Thyroid gland (tissue), 4 donors: ENCODE results near the gene PCNX1. TPM values are rescaled to one million over a fixed set of nuclear protein-coding genes. Genes with fewer than 3 reads are reported as not detected.

Source experiments
- DNase-seq, 2 donors: peaks; one replicate each; pipeline ENCODE4 v3.0.0-alpha.2; 2019
- H3K27ac ChIP-seq, 3 donors: fragments of 200-600 bp; sonication (generic); 1 replicate in 2 of 3; 2 replicates in 1 of 3; pipeline ENCODE4 v1.5.1; 2016 to 2019; ENCODE audit warnings: mild to moderate bottlenecking in 1 of 3, moderate library complexity in 1 of 3
- H3K27me3 ChIP-seq: fragments of 200-600 bp; sonication (generic); one replicate; pipeline ENCODE4 v1.5.1; 2019
- H3K36me3 ChIP-seq, 2 donors: fragments of 200-600 bp; sonication (generic); one replicate each; pipeline ENCODE4 v1.5.1; 2016 to 2019
- H3K4me1 ChIP-seq, 2 donors: fragments of 200-600 bp; sonication (generic); one replicate each; pipeline ENCODE4 v1.5.1; 2017 to 2019
- H3K4me3 ChIP-seq, 3 donors: fragments of 200-600 bp; sonication (generic); replicated peaks in 1 of 3; 1 replicate in 2 of 3; 2 replicates in 1 of 3; pipeline ENCODE4 v1.5.1; 2016; ENCODE audit warnings: mild to moderate bottlenecking in 1 of 3
- H3K9me3 ChIP-seq: fragments of 200-600 bp; sonication (generic); one replicate; pipeline ENCODE4 v1.5.1; 2017
- POLR2A ChIP-seq, 2 donors: fragments of 450-650 bp; IDR thresholded peaks; one replicate each; pipeline ENCODE4 v1.6.1; 2017; ENCODE audit warnings: antibody characterized with exemption in 2 of 2, mild to moderate bottlenecking in 2 of 2, moderate library complexity in 1 of 2
- WGBS, 2 donors: methylation state at CpG; one replicate each; pipeline ENCODE4 v1.1.5; 2017; 5-methylcytosine and 5-hydroxymethylcytosine counted together
- intact Hi-C: fragments of 100-400 bp; cut with DNase I; formaldehyde crosslinking; loops from one replicate; pipeline ENCODE4 v1.15.1; 2023
- total RNA-seq, 4 donors: library from RNA; depleted of rRNA; stranded (reverse); fragments of >200 nt; gene quantifications; one replicate each; pipeline ENCODE4 v1.2.3, GENCODE V29; 2016
- TF ChIP-seq, protein P1 (sequence below), 6 experiments: fragments of 200-600 bp in 3 of 6; fragments of 450-650 bp in 3 of 6; sonication (generic) in 3 of 6; IDR thresholded peaks; one replicate each; pipeline ENCODE4 v1.5.1; 2016 to 2019; ENCODE audit warnings: antibody characterized with exemption in 6 of 6, mild to moderate bottlenecking in 2 of 6, inconsistent platforms in 1 of 6, moderate library complexity in 1 of 6

The PCNX1 gene
- total RNA-seq, 4 donors from 2014 or later: 43.8 to 78.5 (median 69.7) TPM

DNA sequence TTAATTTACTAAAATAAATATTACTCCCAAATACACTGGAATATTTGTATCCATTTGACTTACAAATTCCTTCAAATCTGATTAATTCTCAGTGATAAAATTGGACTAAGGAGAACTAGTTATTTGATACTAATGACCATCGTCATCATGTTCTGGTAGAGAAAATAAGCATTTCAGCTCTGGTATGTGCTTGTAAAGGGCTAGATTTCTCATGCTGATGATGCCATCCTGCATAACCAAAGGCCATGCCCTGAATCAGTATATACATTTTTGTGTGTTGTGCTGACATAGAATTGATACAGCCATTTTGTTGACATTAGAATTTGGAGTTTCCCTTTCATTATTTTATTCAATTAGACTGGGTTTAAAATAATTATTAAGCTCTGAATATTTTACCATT lies 148.9 kb downstream of the PCNX1 start:
- H3K4me3 ChIP-seq: no peak overlapping the region
- intact Hi-C loops: no loop called here
- no peak for TF ChIP-seq POLR2A (IDR thresholded peaks at IDR 0.05)
- TF ChIP-seq, protein P1, sequence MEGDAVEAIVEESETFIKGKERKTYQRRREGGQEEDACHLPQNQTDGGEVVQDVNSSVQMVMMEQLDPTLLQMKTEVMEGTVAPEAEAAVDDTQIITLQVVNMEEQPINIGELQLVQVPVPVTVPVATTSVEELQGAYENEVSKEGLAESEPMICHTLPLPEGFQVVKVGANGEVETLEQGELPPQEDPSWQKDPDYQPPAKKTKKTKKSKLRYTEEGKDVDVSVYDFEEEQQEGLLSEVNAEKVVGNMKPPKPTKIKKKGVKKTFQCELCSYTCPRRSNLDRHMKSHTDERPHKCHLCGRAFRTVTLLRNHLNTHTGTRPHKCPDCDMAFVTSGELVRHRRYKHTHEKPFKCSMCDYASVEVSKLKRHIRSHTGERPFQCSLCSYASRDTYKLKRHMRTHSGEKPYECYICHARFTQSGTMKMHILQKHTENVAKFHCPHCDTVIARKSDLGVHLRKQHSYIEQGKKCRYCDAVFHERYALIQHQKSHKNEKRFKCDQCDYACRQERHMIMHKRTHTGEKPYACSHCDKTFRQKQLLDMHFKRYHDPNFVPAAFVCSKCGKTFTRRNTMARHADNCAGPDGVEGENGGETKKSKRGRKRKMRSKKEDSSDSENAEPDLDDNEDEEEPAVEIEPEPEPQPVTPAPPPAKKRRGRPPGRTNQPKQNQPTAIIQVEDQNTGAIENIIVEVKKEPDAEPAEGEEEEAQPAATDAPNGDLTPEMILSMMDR (IDR thresholded peaks at IDR 0.05): no peak
- H3K9me3 ChIP-seq: no peaks in the 10 kb centered on the region
- 94 to 97% methylated on average over 1 of the region's 1 CpG for WGBS, 2 donors
- no peak overlapping the region for H3K27ac ChIP-seq
- no peak for DNase-seq
- no peaks in the 10 kb centered on the region for H3K4me1 ChIP-seq
- no peaks in the 10 kb centered on the region for H3K27me3 ChIP-seq
- H3K36me3 ChIP-seq: peaks cover 8 to 29% of the 10 kb centered on the region in 2 donors

DNA sequence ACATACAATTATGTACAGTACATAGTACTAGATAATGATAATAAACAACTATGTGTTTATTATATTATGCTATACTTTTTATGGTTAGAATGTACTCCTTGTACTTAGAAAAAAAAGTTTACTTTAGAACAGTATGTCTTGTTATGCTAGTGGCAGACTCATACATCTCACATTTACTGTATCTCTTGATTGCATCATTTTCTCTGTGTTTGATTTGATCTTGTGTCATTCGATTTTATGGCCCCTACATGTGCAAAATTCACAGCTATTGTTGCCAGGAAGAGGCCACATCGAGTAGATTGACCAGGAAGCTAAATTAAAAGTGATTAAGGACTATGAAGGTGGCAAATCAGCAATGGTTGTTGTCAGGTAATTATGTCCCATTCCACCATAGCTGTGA lies 153.0 kb downstream of the PCNX1 start:
- peaks cover 15 to 19% of the 10 kb centered on the region in 2 donors for H3K36me3 ChIP-seq
- no peak overlapping the region for H3K27ac ChIP-seq
- WGBS, 2 donors: 88 to 89% methylated on average over 2 of the region's 2 CpGs
- no peak for DNase-seq
- no peak overlapping the region for H3K4me3 ChIP-seq
- no peaks in the 10 kb centered on the region for H3K9me3 ChIP-seq
- TF ChIP-seq POLR2A (IDR thresholded peaks at IDR 0.05): no peak
- TF ChIP-seq, protein P1 (IDR thresholded peaks at IDR 0.05): no peak
- no peaks in the 10 kb centered on the region for H3K4me1 ChIP-seq
- H3K27me3 ChIP-seq: no peaks in the 10 kb centered on the region
- intact Hi-C loops: no loop called here

GRCh38 chr14:71060825-71061455 lies 153.7 kb downstream of the PCNX1 start:
- TF ChIP-seq POLR2A (IDR thresholded peaks at IDR 0.05): no peak
- TF ChIP-seq, protein P1 (IDR thresholded peaks at IDR 0.05): no peak
- Histone ChIP-seq H3K27me3 (no peaks in the 10 kb centered on the region), H3K27ac (no peak overlapping the region), H3K36me3 (peaks cover 15 to 19% of the 10 kb centered on the region in 2 donors), H3K4me3 (no peak overlapping the region), H3K4me1 (no peaks in the 10 kb centered on the region), H3K9me3 (no peaks in the 10 kb centered on the region)
- intact Hi-C loops: no loop called here
- no peak for DNase-seq
- WGBS, 2 donors: 85 to 88% methylated on average over 2 of the region's 2 CpGs

- intact Hi-C loops: no loop called here
- Histone ChIP-seq H3K4me1 (no peaks in the 10 kb centered on the region), H3K9me3 (no peaks in the 10 kb centered on the region), H3K4me3 (no peak overlapping the region), H3K27ac (no peak overlapping the region), H3K27me3 (no peaks in the 10 kb centered on the region), H3K36me3 (peaks cover 15 to 19% of the 10 kb centered on the region in 2 donors)
- no peak for DNase-seq
- no peak for TF ChIP-seq POLR2A (IDR thresholded peaks at IDR 0.05)
- TF ChIP-seq, protein P1 (IDR thresholded peaks at IDR 0.05): no peak
- 100% methylated on average over 1 of the region's 1 CpG for WGBS, 2 donors
Measured at GRCh38 chr14:71061458-71061857, 154.2 kb downstream of the PCNX1 start.

- intact Hi-C loops: no loop called here
- 97 to 98% methylated on average over 5 of the region's 5 CpGs for WGBS, 2 donors
Measured at GRCh38 chr14:71062581-71063303, 155.5 kb downstream of the PCNX1 start.

More at GRCh38 chr14:71062581-71063303, 155.5 kb downstream of the PCNX1 start:
- no peak overlapping the region for H3K27ac ChIP-seq
- no peaks in the 10 kb centered on the region for H3K27me3 ChIP-seq
- no peaks in the 10 kb centered on the region for H3K9me3 ChIP-seq
- peaks cover 15 to 17% of the 10 kb centered on the region in 2 donors for H3K36me3 ChIP-seq
- TF ChIP-seq, protein P1 (IDR thresholded peaks at IDR 0.05): no peak
- no peak for TF ChIP-seq POLR2A (IDR thresholded peaks at IDR 0.05)
- DNase-seq: no peak
- H3K4me1 ChIP-seq: no peaks in the 10 kb centered on the region
- no peak overlapping the region for H3K4me3 ChIP-seq
